PC-9 (cell line): Measurements from ENCODE around the gene CALU. TPM values are rescaled to one million over a fixed set of nuclear protein-coding genes. Genes with fewer than 3 reads are reported as not detected.

Experiments used
- BruUV-seq: library from RNA; stranded (reverse); fragments of 400-500 nt; replicated peaks from 2 replicates; lab custom pipeline; 2021; lab: Mats Ljungman, UMichigan
- CTCF ChIA-PET: fragments of 300-600 bp; sonication (Branson Sonifier 250); formaldehyde crosslinking; loops from one replicate; lab custom pipeline; 2022; ENCODE audit warnings: antibody characterized with exemption; lab: Charles Lee
- POLR2A ChIA-PET: fragments of 300-600 bp; sonication (Branson Sonifier 250); formaldehyde crosslinking; loops from one replicate; lab custom pipeline; 2022; ENCODE audit warnings: antibody characterized with exemption; ENCODE audit not compliant: unreplicated experiment; lab: Charles Lee
- DNase-seq, 2 experiments: peaks; one replicate each; pipeline versions ENCODE4 v3.0.0 to v3.0.0-alpha.2; 2015 to 2022; ENCODE audit warnings: mixed read lengths in 1 of 2
- H2AFZ ChIP-seq: fragments of 200-600 bp; sonication (generic); 2 replicates; pipeline ENCODE4 v1.8.1; 2017; ENCODE audit warnings: antibody characterized with exemption
- H3F3A ChIP-seq: fragments of 200-600 bp; sonication (generic); 2 replicates; pipeline ENCODE4 v1.8.1; 2017; ENCODE audit warnings: antibody characterized with exemption, mild to moderate bottlenecking, low read depth; ENCODE audit not compliant: insufficient read depth
- H3K27ac ChIP-seq: fragments of 200-600 bp; sonication (generic); 2 replicates; pipeline ENCODE4 v1.6.1; 2016; ENCODE audit warnings: mixed run types
- H3K27me3 ChIP-seq: fragments of 200-600 bp; sonication (generic); 2 replicates; pipeline ENCODE4 v1.6.1; 2016; ENCODE audit warnings: low read depth, mixed run types; ENCODE audit not compliant: insufficient read depth
- H3K36me3 ChIP-seq: fragments of 200-600 bp; sonication (generic); 2 replicates; pipeline ENCODE4 v1.6.1; 2016; ENCODE audit warnings: low read depth, mixed run types
- H3K4me1 ChIP-seq: fragments of 200-600 bp; sonication (generic); replicated peaks from 2 replicates; pipeline ENCODE4 v1.6.1; 2016; ENCODE audit warnings: mixed run types; ENCODE audit not compliant: insufficient read depth
- H3K4me2 ChIP-seq: fragments of 200-600 bp; sonication (generic); 2 replicates; pipeline ENCODE4 v1.6.1; 2017; ENCODE audit warnings: mixed run types
- H3K4me3 ChIP-seq: fragments of 200-600 bp; sonication (generic); 2 replicates; pipeline ENCODE4 v1.6.1; 2016; ENCODE audit warnings: mixed run types
- H3K79me2 ChIP-seq: fragments of 200-600 bp; sonication (generic); 2 replicates; pipeline ENCODE4 v1.6.1; 2017; ENCODE audit warnings: low read depth, mixed run types
- H3K9me2 ChIP-seq: fragments of 200-600 bp; sonication (generic); 2 replicates; pipeline ENCODE4 v1.8.1; 2017; ENCODE audit warnings: mild to moderate bottlenecking; ENCODE audit not compliant: insufficient read depth
- H3K9me3 ChIP-seq: fragments of 200-600 bp; sonication (generic); 2 replicates; pipeline ENCODE4 v1.8.1; 2016; ENCODE audit warnings: low read depth; ENCODE audit not compliant: insufficient read depth
- H4K20me1 ChIP-seq: fragments of 200-600 bp; sonication (generic); 2 replicates; pipeline ENCODE4 v1.8.1; 2017; ENCODE audit not compliant: insufficient read depth
- CTCF ChIP-seq: fragments of 200-600 bp; sonication (generic); conservative IDR thresholded peaks from 2 replicates; pipeline ENCODE4 v1.6.1; 2017; ENCODE audit warnings: mixed run types, antibody characterized with exemption, mild to moderate bottlenecking, moderate library complexity
- EZH2 ChIP-seq: fragments of 200-600 bp; sonication (generic); IDR thresholded peaks from 2 replicates; pipeline ENCODE4 v1.8.0; 2017; ENCODE audit warnings: antibody characterized with exemption, low read depth
- intact Hi-C: fragments of 100-400 bp; cut with micrococcal nuclease; formaldehyde crosslinking; loops from one replicate; pipeline ENCODE4 v1.10.0; 2022; ENCODE audit not compliant: unreplicated experiment
- total RNA-seq: library from RNA; stranded (reverse); gene quantifications from 2 replicates; pipeline ENCODE4 v1.2.3, GENCODE V29; 2021

CALU gene
- total RNA-seq, 1 experiment from 2014 or later: 152 TPM

GRCh38 chr7:128795129-128795528 lies 56.0 kb downstream of the CALU start:
- BruUV-seq: no TSS peak
- Histone ChIP-seq H3K79me2 (no peaks in the 10 kb centered on the region), H3K27ac (no peak overlapping the region), H3K4me2 (no peak overlapping the region), H4K20me1 (no peaks in the 10 kb centered on the region), H3K27me3 (no peaks in the 10 kb centered on the region), H3F3A (peaks cover 4% of the 10 kb centered on the region; the same call in 1 of the 2 replicates), H2AFZ (no peak overlapping the region), H3K9me3 (no peaks in the 10 kb centered on the region), H3K4me3 (no peak overlapping the region), H3K4me1 (peaks cover 4% of the 10 kb centered on the region; the same call in 1 of the 2 replicates), H3K36me3 (no peaks in the 10 kb centered on the region), H3K9me2 (no peaks in the 10 kb centered on the region)
- intact Hi-C loops: no loop called here
- ChIA-PET CTCF (interaction anchor here (0.7 kb wide), 1 partner anchor 20 kb away, joined by 6 read pairs; no protein-coding TSS in a partner anchor), POLR2A (interaction anchor here (0.6 kb wide), 1 partner anchor 57 kb away, joined by 3 read pairs; no protein-coding TSS in a partner anchor)
- TF ChIP-seq EZH2 (no peak), CTCF (no peak)
- no peak for DNase-seq

GRCh38 chr7:128796327-128796726 lies 57.2 kb downstream of the CALU start:
- TF ChIP-seq CTCF (no peak), EZH2 (no peak)
- peaks cover 4% of the 10 kb centered on the region; the same call in 1 of the 2 replicates for H3K4me1 ChIP-seq
- POLR2A ChIA-PET: interaction anchor here (0.6 kb wide), 1 partner anchor 16 kb away, joined by 24 read pairs; no protein-coding TSS in a partner anchor

GRCh38 chr7:128799451-128799850 lies 60.3 kb downstream of the CALU start:
- Histone ChIP-seq H3K79me2 (no peaks in the 10 kb centered on the region), H3K36me3 (no peaks in the 10 kb centered on the region), H3K4me2 (no peak overlapping the region), H3K27me3 (no peaks in the 10 kb centered on the region), H2AFZ (no peak overlapping the region), H3K9me3 (no peaks in the 10 kb centered on the region), H3F3A (no peaks in the 10 kb centered on the region), H4K20me1 (no peaks in the 10 kb centered on the region), H3K9me2 (no peaks in the 10 kb centered on the region), H3K4me3 (no peak overlapping the region), H3K27ac (no peak overlapping the region), H3K4me1 (no peaks in the 10 kb centered on the region)
- DNase-seq: no peak
- TF ChIP-seq EZH2 (no peak), CTCF (no peak)
- POLR2A ChIA-PET: no interaction called here
- no TSS peak for BruUV-seq
- CTCF ChIA-PET: interaction anchor here (0.6 kb wide), 1 partner anchor 17 kb away, joined by 3 read pairs; no protein-coding TSS in a partner anchor
- intact Hi-C loops: no loop called here

More at GRCh38 chr7:128796327-128796726, 57.2 kb downstream of the CALU start:
- Histone ChIP-seq H3K4me2 (no peak overlapping the region), H3K9me3 (no peaks in the 10 kb centered on the region), H3K36me3 (no peaks in the 10 kb centered on the region), H3K9me2 (no peaks in the 10 kb centered on the region), H2AFZ (no peak overlapping the region), H3F3A (no peaks in the 10 kb centered on the region), H3K4me3 (no peak overlapping the region), H3K27ac (no peak overlapping the region), H3K27me3 (no peaks in the 10 kb centered on the region), H3K79me2 (no peaks in the 10 kb centered on the region), H4K20me1 (no peaks in the 10 kb centered on the region)
- CTCF ChIA-PET: interaction anchor here (0.6 kb wide), 1 partner anchor 87 kb away, joined by 3 read pairs; no protein-coding TSS in a partner anchor
- no peak for DNase-seq
- no TSS peak for BruUV-seq
- intact Hi-C loops: no loop called here
